ENCODE results near the gene ACSL5. TPM values are rescaled to one million over a fixed set of nuclear protein-coding genes. Genes with fewer than 3 reads are reported as not detected.

The ACSL5 gene
- total and polyA plus RNA-seq, 4 donors, result 15.0 to 201 (median 43.5) TPM

DNA sequence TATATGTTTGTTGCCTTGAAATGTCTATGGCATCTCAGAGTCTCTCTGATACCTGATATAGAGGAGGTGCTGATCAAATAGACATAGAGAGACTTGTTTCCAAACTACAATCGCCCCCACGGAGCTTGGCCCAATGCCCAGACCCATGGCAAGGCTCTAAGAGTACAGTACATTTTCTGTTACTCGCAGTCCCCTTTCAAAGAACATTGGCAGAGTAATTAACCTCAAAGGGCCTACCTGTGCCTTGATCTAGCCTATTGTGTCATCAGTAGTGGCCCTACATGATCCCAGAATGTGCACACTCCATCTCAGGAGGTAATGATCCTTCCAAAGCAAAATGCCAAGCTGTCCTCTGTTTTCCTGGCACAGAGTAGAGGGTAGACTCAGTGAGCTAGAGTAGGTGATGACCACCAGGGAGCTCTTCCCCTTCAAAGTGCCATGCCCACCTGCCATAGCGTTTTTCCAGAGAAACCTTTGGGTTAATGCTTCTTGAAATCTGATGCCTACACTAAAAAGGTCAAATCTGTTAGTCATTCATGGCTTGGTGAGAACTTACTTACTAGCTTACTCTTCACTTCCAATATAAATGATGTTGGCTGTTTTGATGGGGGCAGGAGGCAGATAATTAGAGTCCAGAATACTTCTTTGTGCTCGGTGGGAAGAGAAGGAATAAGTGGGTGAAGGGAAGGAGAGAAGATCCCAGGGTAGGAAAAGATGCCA lies 41.2 kb upstream of the ACSL5 start (continued):
- TF ChIP-seq, protein P1, sequence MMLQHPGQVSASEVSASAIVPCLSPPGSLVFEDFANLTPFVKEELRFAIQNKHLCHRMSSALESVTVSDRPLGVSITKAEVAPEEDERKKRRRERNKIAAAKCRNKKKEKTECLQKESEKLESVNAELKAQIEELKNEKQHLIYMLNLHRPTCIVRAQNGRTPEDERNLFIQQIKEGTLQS (IDR thresholded peaks at IDR 0.05), result no peak
- peak in 1 of 2 donors; percentile 32 for TF ChIP-seq RAD21 (IDR thresholded peaks at IDR 0.05)
- TF ChIP-seq, protein P2, sequence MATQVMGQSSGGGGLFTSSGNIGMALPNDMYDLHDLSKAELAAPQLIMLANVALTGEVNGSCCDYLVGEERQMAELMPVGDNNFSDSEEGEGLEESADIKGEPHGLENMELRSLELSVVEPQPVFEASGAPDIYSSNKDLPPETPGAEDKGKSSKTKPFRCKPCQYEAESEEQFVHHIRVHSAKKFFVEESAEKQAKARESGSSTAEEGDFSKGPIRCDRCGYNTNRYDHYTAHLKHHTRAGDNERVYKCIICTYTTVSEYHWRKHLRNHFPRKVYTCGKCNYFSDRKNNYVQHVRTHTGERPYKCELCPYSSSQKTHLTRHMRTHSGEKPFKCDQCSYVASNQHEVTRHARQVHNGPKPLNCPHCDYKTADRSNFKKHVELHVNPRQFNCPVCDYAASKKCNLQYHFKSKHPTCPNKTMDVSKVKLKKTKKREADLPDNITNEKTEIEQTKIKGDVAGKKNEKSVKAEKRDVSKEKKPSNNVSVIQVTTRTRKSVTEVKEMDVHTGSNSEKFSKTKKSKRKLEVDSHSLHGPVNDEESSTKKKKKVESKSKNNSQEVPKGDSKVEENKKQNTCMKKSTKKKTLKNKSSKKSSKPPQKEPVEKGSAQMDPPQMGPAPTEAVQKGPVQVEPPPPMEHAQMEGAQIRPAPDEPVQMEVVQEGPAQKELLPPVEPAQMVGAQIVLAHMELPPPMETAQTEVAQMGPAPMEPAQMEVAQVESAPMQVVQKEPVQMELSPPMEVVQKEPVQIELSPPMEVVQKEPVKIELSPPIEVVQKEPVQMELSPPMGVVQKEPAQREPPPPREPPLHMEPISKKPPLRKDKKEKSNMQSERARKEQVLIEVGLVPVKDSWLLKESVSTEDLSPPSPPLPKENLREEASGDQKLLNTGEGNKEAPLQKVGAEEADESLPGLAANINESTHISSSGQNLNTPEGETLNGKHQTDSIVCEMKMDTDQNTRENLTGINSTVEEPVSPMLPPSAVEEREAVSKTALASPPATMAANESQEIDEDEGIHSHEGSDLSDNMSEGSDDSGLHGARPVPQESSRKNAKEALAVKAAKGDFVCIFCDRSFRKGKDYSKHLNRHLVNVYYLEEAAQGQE (IDR thresholded peaks at IDR 0.05), result no peak

DNA sequence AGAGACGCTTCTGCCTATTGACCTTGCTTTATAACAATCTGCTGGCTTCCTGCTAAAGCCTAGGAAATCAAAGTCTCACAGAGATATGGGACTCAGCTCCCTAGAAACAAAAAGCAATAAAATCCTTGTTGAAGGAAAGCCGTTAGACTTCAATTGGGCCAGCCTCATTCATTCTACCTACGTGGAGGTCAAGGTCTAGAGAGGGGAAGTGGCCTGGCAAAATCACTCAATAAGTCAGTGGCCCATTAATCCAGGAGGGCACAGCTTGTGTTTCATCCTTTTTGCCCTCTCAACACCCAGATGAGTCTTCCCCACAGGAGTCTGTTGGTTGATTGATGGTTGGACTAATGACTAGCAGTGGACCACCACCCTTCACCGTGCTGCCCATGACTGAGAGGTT lies 40.5 kb upstream of the ACSL5 start:
- H3K4me3 ChIP-seq (ENCODE audit: low read depth in 1 of 3, low read length in 3 of 3), result no peak overlapping the region
- WGBS, result 83% methylated on average over 4 of the region's 4 CpGs
- TF ChIP-seq HNF4G (IDR thresholded peaks at IDR 0.05) (no peak), FOXA1 (IDR thresholded peaks at IDR 0.05) (no peak), RXRA (IDR thresholded peaks at IDR 0.05) (no peak), EGR1 (IDR thresholded peaks at IDR 0.05; ENCODE audit: low read depth in 2 of 2) (no peak), GABPA (IDR thresholded peaks at IDR 0.05 in 1 of 2, conservative IDR thresholded peaks at IDR 0.05 in 1 of 2) (no peak), RAD21 (IDR thresholded peaks at IDR 0.05) (no peak), SP1 (IDR thresholded peaks at IDR 0.05) (no peak), JUND (IDR thresholded peaks at IDR 0.05) (no peak), HNF4A (conservative IDR thresholded peaks at IDR 0.05) (no peak), TAF1 (conservative IDR thresholded peaks at IDR 0.05) (no peak), YY1 (IDR thresholded peaks at IDR 0.05) (no peak), NR2F2 (IDR thresholded peaks at IDR 0.05) (no peak), FOXA2 (IDR thresholded peaks at IDR 0.05) (no peak)
- TF ChIP-seq, protein P3, sequence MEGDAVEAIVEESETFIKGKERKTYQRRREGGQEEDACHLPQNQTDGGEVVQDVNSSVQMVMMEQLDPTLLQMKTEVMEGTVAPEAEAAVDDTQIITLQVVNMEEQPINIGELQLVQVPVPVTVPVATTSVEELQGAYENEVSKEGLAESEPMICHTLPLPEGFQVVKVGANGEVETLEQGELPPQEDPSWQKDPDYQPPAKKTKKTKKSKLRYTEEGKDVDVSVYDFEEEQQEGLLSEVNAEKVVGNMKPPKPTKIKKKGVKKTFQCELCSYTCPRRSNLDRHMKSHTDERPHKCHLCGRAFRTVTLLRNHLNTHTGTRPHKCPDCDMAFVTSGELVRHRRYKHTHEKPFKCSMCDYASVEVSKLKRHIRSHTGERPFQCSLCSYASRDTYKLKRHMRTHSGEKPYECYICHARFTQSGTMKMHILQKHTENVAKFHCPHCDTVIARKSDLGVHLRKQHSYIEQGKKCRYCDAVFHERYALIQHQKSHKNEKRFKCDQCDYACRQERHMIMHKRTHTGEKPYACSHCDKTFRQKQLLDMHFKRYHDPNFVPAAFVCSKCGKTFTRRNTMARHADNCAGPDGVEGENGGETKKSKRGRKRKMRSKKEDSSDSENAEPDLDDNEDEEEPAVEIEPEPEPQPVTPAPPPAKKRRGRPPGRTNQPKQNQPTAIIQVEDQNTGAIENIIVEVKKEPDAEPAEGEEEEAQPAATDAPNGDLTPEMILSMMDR (IDR thresholded peaks at IDR 0.05; ENCODE audit: low read depth, low read length, missing input control), result no peak
- TF ChIP-seq, protein P4, sequence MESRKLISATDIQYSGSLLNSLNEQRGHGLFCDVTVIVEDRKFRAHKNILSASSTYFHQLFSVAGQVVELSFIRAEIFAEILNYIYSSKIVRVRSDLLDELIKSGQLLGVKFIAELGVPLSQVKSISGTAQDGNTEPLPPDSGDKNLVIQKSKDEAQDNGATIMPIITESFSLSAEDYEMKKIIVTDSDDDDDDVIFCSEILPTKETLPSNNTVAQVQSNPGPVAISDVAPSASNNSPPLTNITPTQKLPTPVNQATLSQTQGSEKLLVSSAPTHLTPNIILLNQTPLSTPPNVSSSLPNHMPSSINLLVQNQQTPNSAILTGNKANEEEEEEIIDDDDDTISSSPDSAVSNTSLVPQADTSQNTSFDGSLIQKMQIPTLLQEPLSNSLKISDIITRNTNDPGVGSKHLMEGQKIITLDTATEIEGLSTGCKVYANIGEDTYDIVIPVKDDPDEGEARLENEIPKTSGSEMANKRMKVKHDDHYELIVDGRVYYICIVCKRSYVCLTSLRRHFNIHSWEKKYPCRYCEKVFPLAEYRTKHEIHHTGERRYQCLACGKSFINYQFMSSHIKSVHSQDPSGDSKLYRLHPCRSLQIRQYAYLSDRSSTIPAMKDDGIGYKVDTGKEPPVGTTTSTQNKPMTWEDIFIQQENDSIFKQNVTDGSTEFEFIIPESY (IDR thresholded peaks at IDR 0.05), result no peak
- TF ChIP-seq, protein P2 (IDR thresholded peaks at IDR 0.05), result no peak
- TF ChIP-seq, protein P1 (IDR thresholded peaks at IDR 0.05), result no peak
- TF ChIP-seq, protein P5, sequence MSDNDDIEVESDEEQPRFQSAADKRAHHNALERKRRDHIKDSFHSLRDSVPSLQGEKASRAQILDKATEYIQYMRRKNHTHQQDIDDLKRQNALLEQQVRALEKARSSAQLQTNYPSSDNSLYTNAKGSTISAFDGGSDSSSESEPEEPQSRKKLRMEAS (IDR thresholded peaks at IDR 0.05), result no peak
- H3K27ac ChIP-seq (ENCODE audit: low read depth in 1 of 2, low read length in 2 of 2), result no peak overlapping the region
- H3K9me3 ChIP-seq (ENCODE audit: control insufficient read depth in 4 of 4, low read length in 3 of 4), result no peaks in the 10 kb centered on the region
- DNase-seq (ENCODE audit: low spot score), result no peak
- H3K4me1 ChIP-seq (ENCODE audit: control insufficient read depth in 4 of 4, insufficient read depth in 4 of 4, low read length in 3 of 4), result peaks cover 0 to 12% (median 6%) of the 10 kb centered on the region in 4 donors
- H3K27me3 ChIP-seq (ENCODE audit: control insufficient read depth in 4 of 4, insufficient read depth in 4 of 4, low read length in 3 of 4), result no peaks in the 10 kb centered on the region
- no peaks in the 10 kb centered on the region for H3K36me3 ChIP-seq (ENCODE audit: control insufficient read depth in 4 of 4, insufficient read depth in 3 of 4, low read depth in 1 of 4, low read length in 3 of 4)
- no peak overlapping the region for H3K9ac ChIP-seq (ENCODE audit: low read depth in 1 of 2, low read length in 2 of 2)

Measured in liver (tissue), 9 donors.